ENCODE data around the gene GPHA2. TPM values are rescaled to one million over a fixed set of nuclear protein-coding genes. Genes with fewer than 3 reads are reported as not detected.

The GPHA2 gene
- total and polyA plus RNA-seq, 10 donors = 0.89 to 4.4 (median 1.2) TPM; not detected in 7

DNA sequence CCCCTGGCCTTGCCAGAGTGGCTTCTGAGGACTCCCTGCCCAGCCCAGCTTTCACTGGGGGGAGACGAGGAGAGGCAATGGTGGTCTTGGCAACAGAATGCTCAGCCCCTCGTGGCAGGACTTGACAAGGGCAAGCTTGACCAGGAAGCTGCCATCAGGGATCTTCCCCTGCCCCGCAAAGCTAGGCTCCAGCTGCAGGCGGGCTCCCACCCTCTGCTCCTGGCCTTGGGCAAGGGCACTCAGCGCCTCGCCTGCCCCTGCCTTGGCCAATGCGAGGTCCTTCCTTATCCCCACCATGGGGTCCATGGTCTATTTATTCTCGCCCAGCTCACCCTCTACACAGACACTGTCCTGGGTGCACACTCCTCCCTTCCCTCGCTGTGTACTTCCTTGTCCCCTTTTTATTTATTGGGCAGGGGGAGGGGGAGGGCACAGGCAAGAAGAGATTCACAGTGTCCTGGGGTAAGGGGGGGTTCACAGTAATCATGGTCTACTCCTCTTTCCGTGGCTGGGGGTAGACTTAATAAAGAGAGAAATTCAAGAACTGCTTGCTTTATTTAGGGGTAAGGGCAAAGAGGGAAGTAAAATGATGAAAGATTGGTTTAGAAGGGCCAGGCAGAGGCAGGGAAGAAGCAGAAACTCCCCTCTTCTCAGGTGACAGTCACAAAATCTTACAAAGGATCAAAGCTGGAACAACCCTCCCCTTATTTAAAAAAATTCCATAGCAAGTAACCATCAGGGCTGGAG is 1.6 kb downstream of the GPHA2 start:
- H3K36me3 ChIP-seq = peaks cover 0 to 63% (median 56%) of the 10 kb centered on the region in 6 donors
- H3K4me1 ChIP-seq = no peaks in the 10 kb centered on the region
- H3K9me3 ChIP-seq = no peaks in the 10 kb centered on the region
- DNase-seq = no peak
- intact Hi-C loops (cut with DNase I; ENCODE audit: low total_unique reads) = loop anchor here (10.0 kb wide), 1 partner anchor 61 kb away; the partner anchor contains the start of gene BATF2
- TF ChIP-seq, protein P1, sequence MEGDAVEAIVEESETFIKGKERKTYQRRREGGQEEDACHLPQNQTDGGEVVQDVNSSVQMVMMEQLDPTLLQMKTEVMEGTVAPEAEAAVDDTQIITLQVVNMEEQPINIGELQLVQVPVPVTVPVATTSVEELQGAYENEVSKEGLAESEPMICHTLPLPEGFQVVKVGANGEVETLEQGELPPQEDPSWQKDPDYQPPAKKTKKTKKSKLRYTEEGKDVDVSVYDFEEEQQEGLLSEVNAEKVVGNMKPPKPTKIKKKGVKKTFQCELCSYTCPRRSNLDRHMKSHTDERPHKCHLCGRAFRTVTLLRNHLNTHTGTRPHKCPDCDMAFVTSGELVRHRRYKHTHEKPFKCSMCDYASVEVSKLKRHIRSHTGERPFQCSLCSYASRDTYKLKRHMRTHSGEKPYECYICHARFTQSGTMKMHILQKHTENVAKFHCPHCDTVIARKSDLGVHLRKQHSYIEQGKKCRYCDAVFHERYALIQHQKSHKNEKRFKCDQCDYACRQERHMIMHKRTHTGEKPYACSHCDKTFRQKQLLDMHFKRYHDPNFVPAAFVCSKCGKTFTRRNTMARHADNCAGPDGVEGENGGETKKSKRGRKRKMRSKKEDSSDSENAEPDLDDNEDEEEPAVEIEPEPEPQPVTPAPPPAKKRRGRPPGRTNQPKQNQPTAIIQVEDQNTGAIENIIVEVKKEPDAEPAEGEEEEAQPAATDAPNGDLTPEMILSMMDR (IDR thresholded peaks at IDR 0.05 in 8 of 11, conservative IDR thresholded peaks at IDR 0.05 in 3 of 11) = no peak
- H3K27ac ChIP-seq = no peak overlapping the region
- H3K27me3 ChIP-seq (replicated peaks in 1 of 7) = no peaks in the 10 kb centered on the region
- no peak overlapping the region for H3K4me3 ChIP-seq
- WGBS, 5 donors = 81 to 93% (median 85%) methylated on average over 8 to 10 of the region's 10 CpGs

DNA sequence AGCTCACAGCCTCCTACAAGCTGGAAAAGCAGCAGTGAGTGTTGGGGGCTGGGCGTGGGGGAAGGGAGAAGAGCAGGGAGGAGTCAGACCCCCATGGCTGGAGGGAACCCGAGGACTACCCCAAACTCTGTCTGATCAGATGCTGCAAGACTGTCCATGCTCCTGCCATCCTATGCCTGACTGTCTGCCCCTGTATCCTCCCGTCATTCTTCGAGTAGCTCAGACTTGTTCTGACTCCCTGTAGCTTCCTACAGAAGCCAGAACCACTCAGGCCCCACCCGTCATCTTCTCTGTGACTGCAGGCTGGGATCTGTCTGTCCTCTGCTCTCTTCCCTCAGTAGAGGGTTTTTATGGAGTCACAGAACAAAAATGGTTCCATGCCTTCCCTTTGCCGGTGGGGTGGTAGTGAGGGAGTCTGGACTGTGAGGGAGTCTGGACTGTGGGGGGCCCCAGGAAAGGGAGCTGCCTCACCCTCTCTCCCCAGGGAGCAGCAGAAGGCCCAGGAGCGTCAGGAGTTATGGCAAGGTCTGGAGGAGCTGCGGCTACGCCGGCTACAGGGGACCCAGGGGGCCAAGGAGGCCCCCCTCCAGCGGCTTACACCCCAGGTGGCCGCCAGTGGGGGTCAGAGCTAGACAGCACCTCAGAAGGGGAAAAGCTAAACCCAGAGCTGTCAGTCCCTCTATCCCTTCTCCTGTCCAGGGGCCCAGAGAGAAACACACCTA is 2.3 kb downstream of the GPHA2 start:
- no peak for DNase-seq
- H3K36me3 ChIP-seq = peaks cover 0 to 70% (median 62%) of the 10 kb centered on the region in 6 donors
- intact Hi-C loops (cut with DNase I; ENCODE audit: low total_unique reads) = loop anchor here (10.0 kb wide), 1 partner anchor 61 kb away; the partner anchor contains the start of gene BATF2
- no peak overlapping the region for H3K27ac ChIP-seq
- H3K4me3 ChIP-seq = no peak overlapping the region
- TF ChIP-seq POLR2A (IDR thresholded peaks at IDR 0.05) (no peak), POLR2AphosphoS5 (IDR thresholded peaks at IDR 0.05) (no peak)
- TF ChIP-seq, protein P1 (IDR thresholded peaks at IDR 0.05 in 8 of 11, conservative IDR thresholded peaks at IDR 0.05 in 3 of 11) = no peak
- no peaks in the 10 kb centered on the region for H3K27me3 ChIP-seq (replicated peaks in 1 of 7)
- WGBS, 5 donors = 85 to 95% (median 90%) methylated on average over 12 of the region's 12 CpGs
- H3K4me1 ChIP-seq = no peaks in the 10 kb centered on the region
- H3K9me3 ChIP-seq = no peaks in the 10 kb centered on the region

DNA sequence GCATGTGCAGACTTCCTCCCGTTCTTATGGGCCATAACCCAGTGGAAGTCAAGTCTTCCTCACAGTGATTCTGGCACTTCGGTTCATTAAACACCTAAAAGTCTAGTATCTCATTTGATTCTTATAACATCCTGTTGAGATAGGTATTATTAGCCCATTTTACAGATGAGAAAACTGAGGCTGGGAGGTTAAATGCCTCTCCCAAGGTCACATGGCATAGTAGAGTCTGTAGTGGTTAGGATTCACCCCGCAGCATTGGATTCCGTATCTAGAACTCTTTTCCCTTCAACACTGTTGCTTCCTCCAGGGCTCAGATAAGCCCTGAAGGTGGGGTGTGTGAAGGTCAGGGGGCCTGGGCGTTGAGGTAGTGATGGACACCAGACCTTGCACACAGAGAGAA is 3.4 kb downstream of the GPHA2 start:
- TF ChIP-seq, protein P1 (IDR thresholded peaks at IDR 0.05 in 8 of 11, conservative IDR thresholded peaks at IDR 0.05 in 3 of 11) = no peak
- TF ChIP-seq POLR2AphosphoS5 (IDR thresholded peaks at IDR 0.05) (no peak), POLR2A (IDR thresholded peaks at IDR 0.05) (no peak)
- Histone ChIP-seq H3K9me3 (no peaks in the 10 kb centered on the region), H3K36me3 (peaks cover 0 to 81% (median 66%) of the 10 kb centered on the region in 6 donors), H3K27me3 (replicated peaks in 1 of 7) (no peaks in the 10 kb centered on the region), H3K4me3 (no peak overlapping the region), H3K27ac (no peak overlapping the region), H3K4me1 (peaks cover 0 to under 1% (median 0%) of the 10 kb centered on the region in 6 donors)
- WGBS, 5 donors = 88 to 96% (median 90%) methylated on average over 5 of the region's 5 CpGs
- no peak for DNase-seq
- intact Hi-C loops (cut with DNase I; ENCODE audit: low total_unique reads) = loop anchor here (10.0 kb wide), 1 partner anchor 62 kb away; the partner anchor contains the start of gene BATF2

DNA sequence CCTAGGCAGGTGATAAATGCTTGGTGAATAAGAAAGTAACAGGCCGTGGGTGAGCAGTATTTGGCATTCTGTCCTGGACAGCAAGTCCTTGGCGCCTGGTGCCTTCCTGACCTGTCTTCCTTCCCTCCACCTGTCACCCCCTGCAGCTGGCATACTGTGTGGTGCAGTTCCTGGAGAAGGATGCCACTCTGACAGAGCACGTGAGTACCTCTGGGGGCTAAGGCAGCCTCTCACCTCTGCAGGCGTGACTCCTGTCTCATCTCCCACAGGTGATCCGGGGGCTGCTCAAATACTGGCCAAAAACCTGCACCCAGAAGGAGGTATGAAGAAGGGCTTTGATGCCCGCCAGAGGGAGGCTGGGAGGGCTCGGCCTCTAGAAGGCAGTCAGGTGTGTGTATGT is 4.4 kb downstream of the GPHA2 start:
- DNase-seq = no peak
- 91 to 97% (median 95%) methylated on average over 7 of the region's 7 CpGs for WGBS, 5 donors
- peaks cover 0 to 10% (median 6%) of the 10 kb centered on the region in 6 donors for H3K4me1 ChIP-seq
- no peaks in the 10 kb centered on the region for H3K27me3 ChIP-seq (replicated peaks in 1 of 7)
- no peak overlapping the region for H3K27ac ChIP-seq
- H3K36me3 ChIP-seq = peaks cover 0 to 91% (median 66%) of the 10 kb centered on the region in 6 donors
- no peaks in the 10 kb centered on the region for H3K9me3 ChIP-seq
- H3K4me3 ChIP-seq = no peak overlapping the region
- intact Hi-C loops (cut with DNase I; ENCODE audit: low total_unique reads) = loop anchor here (10.0 kb wide), 1 partner anchor 64 kb away; the partner anchor contains the start of gene BATF2
- no peak for TF ChIP-seq POLR2A (IDR thresholded peaks at IDR 0.05)
- TF ChIP-seq, protein P1 (IDR thresholded peaks at IDR 0.05 in 8 of 11, conservative IDR thresholded peaks at IDR 0.05 in 3 of 11) = no peak
- TF ChIP-seq POLR2AphosphoS5 (IDR thresholded peaks at IDR 0.05) = no peak
